IMR-90 (cell line): Measurements from ENCODE around the gene TMEM43. TPM values are rescaled to one million over a fixed set of nuclear protein-coding genes. Genes with fewer than 3 reads are reported as not detected.

Experiments
- ATAC-seq: fragments of 200-7000 bp; cut with Tn5 transposase; 2 replicates; pipeline ENCODE4 v1.9.1; 2020; ENCODE audit warnings: low read depth, mild to moderate bottlenecking, moderate library complexity
- BruUV-seq: library from RNA; stranded (reverse); fragments of 400-500 nt; replicated peaks from 2 replicates; lab custom pipeline; 2021; lab: Mats Ljungman, UMichigan
- CTCF ChIA-PET: fragments of 300-600 bp; formaldehyde crosslinking; extraction: SDS; loops from one replicate; lab custom pipeline; 2021; ENCODE audit warnings: antibody characterized with exemption; lab: Yijun Ruan, JAX
- POLR2A ChIA-PET: fragments of 300-600 bp; sonication (Branson Sonifier 250); formaldehyde crosslinking; loops from one replicate; lab custom pipeline; 2022; ENCODE audit warnings: antibody characterized with exemption; ENCODE audit not compliant: unreplicated experiment; lab: Charles Lee
- DNase-seq: peaks from one replicate; pipeline ENCODE4 v3.0.0; 2013
- H2AFZ ChIP-seq: replicated peaks from 2 replicates; pipeline ENCODE3; 2013; ENCODE audit warnings: low read length, mild to moderate bottlenecking; ENCODE audit not compliant: poor library complexity
- H2AK5ac ChIP-seq: 2 replicates; pipeline ENCODE4 v1.6.1; 2013; ENCODE audit warnings: low read depth, low read length, inconsistent platforms
- H2AK9ac ChIP-seq: replicated peaks from 2 replicates; pipeline ENCODE3; 2013; ENCODE audit warnings: mild to moderate bottlenecking, low read depth, low read length, moderate library complexity; ENCODE audit not compliant: poor library complexity
- H2BK120ac ChIP-seq: 2 replicates; pipeline ENCODE4 v1.6.1; 2013; ENCODE audit warnings: low read depth, low read length, inconsistent platforms
- H2BK15ac ChIP-seq: 3 replicates; pipeline ENCODE4 v1.6.1; 2013; ENCODE audit warnings: low read depth, low read length, inconsistent platforms
- H2BK20ac ChIP-seq: 2 replicates; pipeline ENCODE4 v1.6.1; 2013; ENCODE audit warnings: low read depth, mild to moderate bottlenecking, inconsistent platforms, low read length, moderate library complexity
- H2BK5ac ChIP-seq: 2 replicates; pipeline ENCODE4 v1.6.1; 2013; ENCODE audit warnings: mild to moderate bottlenecking, low read depth, low read length, inconsistent platforms; ENCODE audit not compliant: poor library complexity, severe bottlenecking
- H3K14ac ChIP-seq: replicated peaks from 2 replicates; pipeline ENCODE4 v1.6.1; 2013; ENCODE audit warnings: low read depth, low read length, inconsistent platforms
- H3K18ac ChIP-seq: 2 replicates; pipeline ENCODE4 v1.6.1; 2013; ENCODE audit warnings: low read depth, low read length, control low read depth
- H3K23ac ChIP-seq: 2 replicates; pipeline ENCODE4 v1.6.1; 2013; ENCODE audit warnings: low read depth, low read length, inconsistent platforms
- H3K27ac ChIP-seq: 2 replicates; pipeline ENCODE4 v1.5.1; 2013; ENCODE audit warnings: mild to moderate bottlenecking, control low read depth, low read length; ENCODE audit not compliant: insufficient read depth
- H3K27me3 ChIP-seq: 2 replicates; pipeline ENCODE4 v1.6.1; 2013; ENCODE audit warnings: low read length; ENCODE audit not compliant: control insufficient read depth, insufficient read depth
- H3K36me3 ChIP-seq: 2 replicates; pipeline ENCODE4 v1.6.1; 2013; ENCODE audit warnings: low read length, mixed read lengths; ENCODE audit not compliant: control insufficient read depth, insufficient read depth
- H3K4ac ChIP-seq: 2 replicates; pipeline ENCODE4 v1.6.1; 2013; ENCODE audit warnings: low read depth, low read length, inconsistent platforms
- H3K4me1 ChIP-seq: 2 replicates; pipeline ENCODE4 v1.6.1; 2013; ENCODE audit warnings: low read length, mixed read lengths; ENCODE audit not compliant: control insufficient read depth, insufficient read depth
- H3K4me2 ChIP-seq: 2 replicates; pipeline ENCODE4 v1.6.1; 2013; ENCODE audit warnings: low read depth, mild to moderate bottlenecking, control low read depth, low read length, moderate library complexity
- H3K4me3 ChIP-seq: 2 replicates; pipeline ENCODE4 v1.5.1; 2013; ENCODE audit warnings: low read depth, mild to moderate bottlenecking, control low read depth, low read length, moderate library complexity; ENCODE audit not compliant: insufficient read depth
- H3K56ac ChIP-seq: 2 replicates; pipeline ENCODE4 v1.6.1; 2013; ENCODE audit warnings: low read length, inconsistent platforms; ENCODE audit not compliant: insufficient read depth; ENCODE audit errors: extremely low read depth
- H3K79me1 ChIP-seq, 2 experiments: 2 replicates each; pipeline ENCODE4 v1.6.1; 2013; ENCODE audit warnings: low read length in 2 of 2, inconsistent platforms in 1 of 2, low read depth in 1 of 2
- H3K9ac ChIP-seq: 2 replicates; pipeline ENCODE4 v1.6.1; 2013; ENCODE audit warnings: low read depth, low read length, control low read depth
- H3K9me1 ChIP-seq: 2 replicates; pipeline ENCODE4 v1.6.1; 2013; ENCODE audit warnings: low read length, inconsistent platforms; ENCODE audit not compliant: insufficient read depth
- H3K9me3 ChIP-seq: 2 replicates; pipeline ENCODE4 v1.6.1; 2013; ENCODE audit warnings: low read length; ENCODE audit not compliant: control insufficient read depth, insufficient read depth
- H4K20me1 ChIP-seq: 2 replicates; pipeline ENCODE4 v1.6.1; 2013; ENCODE audit warnings: low read length, inconsistent platforms; ENCODE audit not compliant: insufficient read depth
- H4K5ac ChIP-seq: 2 replicates; pipeline ENCODE4 v1.6.1; 2013; ENCODE audit warnings: mild to moderate bottlenecking, low read depth, low read length, control low read depth
- H4K8ac ChIP-seq, 2 experiments: 2 replicates each; pipeline ENCODE4 v1.6.1; 2013; ENCODE audit warnings: low read depth in 2 of 2, low read length in 2 of 2, control low read depth in 1 of 2, inconsistent platforms in 1 of 2
- H4K91ac ChIP-seq: 2 replicates; pipeline ENCODE4 v1.6.1; 2013; ENCODE audit warnings: low read depth, low read length, inconsistent platforms; ENCODE audit not compliant: insufficient read depth
- CEBPB ChIP-seq: IDR thresholded peaks from 2 replicates; pipeline ENCODE4 v1.6.1; 2012; ENCODE audit warnings: low read depth, low read length, improper control_type of control experiment
- CHD1 ChIP-seq: IDR thresholded peaks from 2 replicates; pipeline ENCODE4 v1.6.1; 2012; ENCODE audit warnings: low read depth, low read length, improper control_type of control experiment
- FOS ChIP-seq: fragments of 150-350 bp; IDR thresholded peaks from 2 replicates; pipeline ENCODE4 v1.6.1; 2016; ENCODE audit warnings: low read depth, low read length
- NFE2L2 ChIP-seq: fragments of 150-350 bp; IDR thresholded peaks from 2 replicates; pipeline ENCODE4 v1.6.1; 2016; ENCODE audit warnings: low read depth, mild to moderate bottlenecking, low read length
- RCOR1 ChIP-seq: IDR thresholded peaks from 2 replicates; pipeline ENCODE4 v1.6.1; 2012; ENCODE audit warnings: mild to moderate bottlenecking, low read length, improper control_type of control experiment; ENCODE audit not compliant: insufficient replicate concordance
- WGBS, 2 experiments: methylation state at CpG; one replicate each; pipeline versions ENCODE4 v1.1.5 to v1.1.7; 2013; ENCODE audit warnings: missing lambda C conversion rate in 2 of 2; ENCODE audit not compliant: insufficient read length in 1 of 2; ENCODE audit errors: extremely low coverage in 2 of 2; 5-methylcytosine and 5-hydroxymethylcytosine counted together
- dilution Hi-C: fragments of 300-500 bp; cut with HindIII; formaldehyde crosslinking; loops from one replicate; pipeline ENCODE4 v1.14.3; 2018; ENCODE audit warnings: low sequenced_read_pairs; ENCODE audit not compliant: unreplicated experiment
- in situ Hi-C: fragments of 300-500 bp; cut with MboI; formaldehyde crosslinking; loops from 3 replicates; pipeline ENCODE4 v1.14.3; 2019; ENCODE audit warnings: low sequenced_read_pairs, inconsistent platforms, mixed read lengths
- intact Hi-C: fragments of 100-400 bp; cut with micrococcal nuclease; formaldehyde crosslinking; loops from 2 replicates; pipeline ENCODE4 v1.10.0; 2022
- polyA plus RNA-seq, 3 experiments: library from polyadenylated mRNA; depleted of rRNA; stranded (reverse); fragments of >200 nt; gene quantifications; 2 replicates each; pipeline ENCODE4 v1.2.3, GENCODE V29; 2012; ENCODE audit warnings: low replicate concordance in 1 of 3
- total RNA-seq: library from RNA; depleted of rRNA; stranded (reverse); fragments of >200 nt; gene quantifications from 2 replicates; pipeline ENCODE4 v1.2.3, GENCODE V29; 2012

Gene TMEM43
- total and polyA plus RNA-seq, 2 of the 4 experiments (the other 2 are of a cell fraction) = 109 to 114 TPM

GRCh38 chr3:14126887-14127505 lies 2.1 kb downstream of the TMEM43 start:
- Histone ChIP-seq H3K14ac (0 out of 2 replicates have a peak overlapping the region, but pooled peaks have one; percentile 31), H3K79me1 (peaks cover 34 to 80% of the 10 kb centered on the region in 2 experiments), H2BK20ac (no peak overlapping the region), H3K9me3 (no peaks in the 10 kb centered on the region), H3K36me3 (peaks cover 38% of the 10 kb centered on the region), H2AK9ac (no peak overlapping the region), H2BK120ac (no peak overlapping the region), H3K27ac (no peak overlapping the region), H3K9ac (peak overlapping the region; percentile 69; the same call in 1 of the 2 replicates), H4K91ac (no peak overlapping the region), H3K4me1 (peaks cover 15% of the 10 kb centered on the region), H3K4me3 (no peak overlapping the region), H4K8ac (no peak overlapping the region), H3K23ac (peak overlapping the region; percentile 75), H3K18ac (no peak overlapping the region), H4K20me1 (peaks cover 32% of the 10 kb centered on the region), H4K5ac (no peak overlapping the region), H2BK15ac (no peak overlapping the region), H2AFZ (no peak overlapping the region), H2BK5ac (no peak overlapping the region), H3K27me3 (no peaks in the 10 kb centered on the region), H2AK5ac (no peak overlapping the region), H3K56ac (no peak overlapping the region), H3K4me2 (peak overlapping the region; percentile 93; the same call in 1 of the 2 replicates), H3K4ac (no peak overlapping the region), H3K9me1 (peaks cover 27% of the 10 kb centered on the region)
- CTCF ChIA-PET = no interaction called here
- in situ Hi-C loops = loop anchor here (25.0 kb wide), 1 partner anchor 90 kb away; no protein-coding TSS in a partner anchor
- no peak for ATAC-seq
- no TSS peak for BruUV-seq
- dilution Hi-C loops = no loop called here
- no CpG with 5 or more reads among the region's 5 CpGs for WGBS, 2 experiments
- intact Hi-C loops = loop anchor here (5.0 kb wide), 1 partner anchor 340 kb away; no protein-coding TSS in a partner anchor
- peak; percentile 36 for DNase-seq
- TF ChIP-seq RCOR1 = no peak
- no peak for TF ChIP-seq CHD1
- TF ChIP-seq NFE2L2 = no peak
- TF ChIP-seq FOS = no peak
- no peak for TF ChIP-seq CEBPB
- POLR2A ChIA-PET = no interaction called here
